B cell (primary cell): Measurements from ENCODE around the gene FXYD3.

Experiments
- EZH2 ChIP-seq: IDR thresholded peaks from 2 replicates; pipeline ENCODE4 v1.6.1; 2012; ENCODE audit warnings: borderline replicate concordance, low read depth, mild to moderate bottlenecking, moderate library complexity, low read length; ENCODE audit not compliant: insufficient read depth, poor library complexity, severe bottlenecking
- TF ChIP-seq, protein P1 (sequence below): fragments of 200-600 bp; IDR thresholded peaks from one replicate; pipeline ENCODE4 v1.8.0; 2022; ENCODE audit warnings: antibody characterized with exemption, mild to moderate bottlenecking

DNA sequence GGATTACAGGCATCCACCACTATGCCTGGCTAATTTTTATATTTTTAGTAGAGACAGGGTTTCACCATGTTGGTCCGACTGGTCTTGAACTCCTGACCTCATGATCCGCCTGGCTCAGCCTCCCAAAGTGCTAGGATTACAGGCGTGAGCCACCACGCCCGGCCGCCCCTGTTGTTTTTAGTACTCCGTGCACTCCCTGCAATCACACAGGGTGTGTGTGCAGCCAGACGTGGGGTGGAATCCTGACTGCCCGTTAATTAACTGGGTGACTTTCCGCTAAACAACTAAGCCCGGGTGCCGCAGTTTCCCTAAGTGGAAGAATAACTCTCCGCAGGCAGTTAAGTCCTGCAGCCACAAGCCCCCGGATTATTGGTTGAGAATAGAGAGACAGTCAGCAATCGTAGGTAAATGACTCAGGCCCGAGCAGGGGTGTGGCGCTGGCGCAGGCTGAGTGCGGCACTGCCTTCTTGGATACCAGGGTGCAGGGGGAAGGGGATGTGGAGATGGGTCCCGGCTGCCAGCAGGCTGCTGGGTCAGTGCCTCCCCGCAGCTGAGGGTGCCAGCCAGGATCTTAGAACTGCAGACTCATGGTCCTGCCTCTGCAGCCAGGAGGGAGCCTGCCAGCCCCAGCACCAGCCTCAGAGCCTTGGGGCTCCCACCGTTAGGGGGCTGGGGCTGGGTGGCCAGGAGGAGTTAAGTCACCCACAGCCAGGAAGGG lies 6.1 kb upstream of the FXYD3 start:
- TF ChIP-seq, protein P1, sequence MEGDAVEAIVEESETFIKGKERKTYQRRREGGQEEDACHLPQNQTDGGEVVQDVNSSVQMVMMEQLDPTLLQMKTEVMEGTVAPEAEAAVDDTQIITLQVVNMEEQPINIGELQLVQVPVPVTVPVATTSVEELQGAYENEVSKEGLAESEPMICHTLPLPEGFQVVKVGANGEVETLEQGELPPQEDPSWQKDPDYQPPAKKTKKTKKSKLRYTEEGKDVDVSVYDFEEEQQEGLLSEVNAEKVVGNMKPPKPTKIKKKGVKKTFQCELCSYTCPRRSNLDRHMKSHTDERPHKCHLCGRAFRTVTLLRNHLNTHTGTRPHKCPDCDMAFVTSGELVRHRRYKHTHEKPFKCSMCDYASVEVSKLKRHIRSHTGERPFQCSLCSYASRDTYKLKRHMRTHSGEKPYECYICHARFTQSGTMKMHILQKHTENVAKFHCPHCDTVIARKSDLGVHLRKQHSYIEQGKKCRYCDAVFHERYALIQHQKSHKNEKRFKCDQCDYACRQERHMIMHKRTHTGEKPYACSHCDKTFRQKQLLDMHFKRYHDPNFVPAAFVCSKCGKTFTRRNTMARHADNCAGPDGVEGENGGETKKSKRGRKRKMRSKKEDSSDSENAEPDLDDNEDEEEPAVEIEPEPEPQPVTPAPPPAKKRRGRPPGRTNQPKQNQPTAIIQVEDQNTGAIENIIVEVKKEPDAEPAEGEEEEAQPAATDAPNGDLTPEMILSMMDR: no peak
- no peak for TF ChIP-seq EZH2
